WI38 (cell line): Measurements from ENCODE around the gene OVOL1.

Experiments
- H3K4me3 ChIP-seq: 2 replicates; pipeline ENCODE4 v1.5.1; 2011; ENCODE audit warnings: low read depth, mild to moderate bottlenecking, control low read depth, low read length
- CTCF ChIP-seq: IDR thresholded peaks from 2 replicates; pipeline ENCODE4 v1.5.1; 2012; ENCODE audit warnings: low read depth, mild to moderate bottlenecking, control low read depth, low read length

The OVOL1 gene

GRCh38 chr11:65842144-65842543 is 55.3 kb downstream of the OVOL1 start:
- H3K4me3 ChIP-seq, result no peak overlapping the region
- no peak for TF ChIP-seq CTCF

GRCh38 chr11:65843811-65844210 is 56.9 kb downstream of the OVOL1 start:
- H3K4me3 ChIP-seq, result no peak overlapping the region
- TF ChIP-seq CTCF, result no peak

GRCh38 chr11:65844231-65844872 is 57.5 kb downstream of the OVOL1 start:
- no peak for TF ChIP-seq CTCF
- H3K4me3 ChIP-seq, result no peak overlapping the region
